ENCODE results near the gene TBC1D22B. TPM values are rescaled to one million over a fixed set of nuclear protein-coding genes. Genes with fewer than 3 reads are reported as not detected.
A peak's percentile ranks its signal among the peaks of the same experiment; 100 is the strongest.

Gene TBC1D22B
- total RNA-seq, 4 donors from 2014 or later, result 7.3 to 10.2 (median 8.6) TPM

DNA sequence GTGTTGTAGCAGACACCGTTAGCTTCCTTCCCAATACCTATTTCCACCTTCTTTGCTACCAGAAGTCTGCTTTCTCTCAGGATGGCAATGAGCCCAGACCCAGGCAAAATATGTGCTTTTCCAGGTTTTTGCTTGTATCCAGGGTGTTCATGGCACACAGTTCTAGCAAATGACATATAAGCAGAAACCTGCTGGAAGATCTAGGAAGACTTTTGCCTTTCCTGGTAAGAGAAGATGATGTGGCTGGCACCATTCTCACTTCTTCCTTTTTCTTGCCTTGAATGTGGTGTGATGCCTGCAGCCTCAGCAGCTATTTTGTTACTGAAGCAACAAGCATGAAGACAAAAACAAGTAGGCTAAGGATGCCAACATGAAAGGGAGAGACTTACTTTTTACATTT is 19.2 kb upstream of the TBC1D22B start:
- DNase-seq (ENCODE audit: extremely low spot score), result no peak
- intact Hi-C loops (cut with DNase I), result no loop called here
- 31% methylated on average over 1 of the region's 1 CpG for WGBS

DNA sequence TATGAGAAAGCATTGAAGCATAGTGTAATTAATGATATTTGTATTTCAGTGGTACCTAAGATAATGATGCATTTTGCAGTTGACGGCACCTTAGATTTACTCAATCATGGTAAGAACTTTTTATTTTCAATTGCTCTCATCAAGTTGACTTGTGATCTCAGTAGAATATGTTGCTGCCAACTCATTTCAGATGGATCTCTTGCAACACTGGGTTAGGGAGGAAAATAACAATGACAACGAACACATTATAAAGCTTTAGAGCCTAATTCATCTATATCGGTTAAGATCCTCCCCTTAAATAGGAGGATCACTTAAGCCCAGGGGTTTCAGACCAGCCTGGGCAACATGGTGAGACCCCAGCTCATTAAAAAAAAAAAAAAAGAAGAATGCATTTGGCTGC is 18.0 kb upstream of the TBC1D22B start:
- H3K27ac ChIP-seq (replicated peaks in 1 of 4), result peak overlapping the region; percentile 69 to 81 (median 74)
- TF ChIP-seq EP300 (IDR thresholded peaks at IDR 0.05) (no peak), POLR2AphosphoS5 (IDR thresholded peaks at IDR 0.05) (no peak), POLR2A (IDR thresholded peaks at IDR 0.05; ENCODE audit: low read depth) (no peak)
- TF ChIP-seq, protein P1, sequence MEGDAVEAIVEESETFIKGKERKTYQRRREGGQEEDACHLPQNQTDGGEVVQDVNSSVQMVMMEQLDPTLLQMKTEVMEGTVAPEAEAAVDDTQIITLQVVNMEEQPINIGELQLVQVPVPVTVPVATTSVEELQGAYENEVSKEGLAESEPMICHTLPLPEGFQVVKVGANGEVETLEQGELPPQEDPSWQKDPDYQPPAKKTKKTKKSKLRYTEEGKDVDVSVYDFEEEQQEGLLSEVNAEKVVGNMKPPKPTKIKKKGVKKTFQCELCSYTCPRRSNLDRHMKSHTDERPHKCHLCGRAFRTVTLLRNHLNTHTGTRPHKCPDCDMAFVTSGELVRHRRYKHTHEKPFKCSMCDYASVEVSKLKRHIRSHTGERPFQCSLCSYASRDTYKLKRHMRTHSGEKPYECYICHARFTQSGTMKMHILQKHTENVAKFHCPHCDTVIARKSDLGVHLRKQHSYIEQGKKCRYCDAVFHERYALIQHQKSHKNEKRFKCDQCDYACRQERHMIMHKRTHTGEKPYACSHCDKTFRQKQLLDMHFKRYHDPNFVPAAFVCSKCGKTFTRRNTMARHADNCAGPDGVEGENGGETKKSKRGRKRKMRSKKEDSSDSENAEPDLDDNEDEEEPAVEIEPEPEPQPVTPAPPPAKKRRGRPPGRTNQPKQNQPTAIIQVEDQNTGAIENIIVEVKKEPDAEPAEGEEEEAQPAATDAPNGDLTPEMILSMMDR (IDR thresholded peaks at IDR 0.05), result no peak
- H3K4me3 ChIP-seq, result no peak overlapping the region
- no peaks in the 10 kb centered on the region for H3K9me3 ChIP-seq
- no peaks in the 10 kb centered on the region for H3K36me3 ChIP-seq
- WGBS, result 69% methylated on average over 3 of the region's 3 CpGs
- peaks cover 36 to 60% (median 52%) of the 10 kb centered on the region in 4 donors for H3K4me1 ChIP-seq
- H3K27me3 ChIP-seq, result no peaks in the 10 kb centered on the region
- no peak for DNase-seq (ENCODE audit: extremely low spot score)
- intact Hi-C loops (cut with DNase I), result no loop called here

More for the DNA sequence above, 19.2 kb upstream of the TBC1D22B start:
- H3K4me3 ChIP-seq, result no peak overlapping the region
- H3K36me3 ChIP-seq, result no peaks in the 10 kb centered on the region
- peaks cover 25 to 48% (median 41%) of the 10 kb centered on the region in 4 donors for H3K4me1 ChIP-seq
- no peak for TF ChIP-seq EP300 (IDR thresholded peaks at IDR 0.05)
- TF ChIP-seq POLR2A (IDR thresholded peaks at IDR 0.05; ENCODE audit: low read depth), result no peak
- TF ChIP-seq, protein P1 (IDR thresholded peaks at IDR 0.05), result no peak
- TF ChIP-seq POLR2AphosphoS5 (IDR thresholded peaks at IDR 0.05), result no peak
- H3K9me3 ChIP-seq, result no peaks in the 10 kb centered on the region
- no peaks in the 10 kb centered on the region for H3K27me3 ChIP-seq
- H3K27ac ChIP-seq (replicated peaks in 1 of 4), result peak overlapping the region in 1 of 4 donors; percentile 56

DNA sequence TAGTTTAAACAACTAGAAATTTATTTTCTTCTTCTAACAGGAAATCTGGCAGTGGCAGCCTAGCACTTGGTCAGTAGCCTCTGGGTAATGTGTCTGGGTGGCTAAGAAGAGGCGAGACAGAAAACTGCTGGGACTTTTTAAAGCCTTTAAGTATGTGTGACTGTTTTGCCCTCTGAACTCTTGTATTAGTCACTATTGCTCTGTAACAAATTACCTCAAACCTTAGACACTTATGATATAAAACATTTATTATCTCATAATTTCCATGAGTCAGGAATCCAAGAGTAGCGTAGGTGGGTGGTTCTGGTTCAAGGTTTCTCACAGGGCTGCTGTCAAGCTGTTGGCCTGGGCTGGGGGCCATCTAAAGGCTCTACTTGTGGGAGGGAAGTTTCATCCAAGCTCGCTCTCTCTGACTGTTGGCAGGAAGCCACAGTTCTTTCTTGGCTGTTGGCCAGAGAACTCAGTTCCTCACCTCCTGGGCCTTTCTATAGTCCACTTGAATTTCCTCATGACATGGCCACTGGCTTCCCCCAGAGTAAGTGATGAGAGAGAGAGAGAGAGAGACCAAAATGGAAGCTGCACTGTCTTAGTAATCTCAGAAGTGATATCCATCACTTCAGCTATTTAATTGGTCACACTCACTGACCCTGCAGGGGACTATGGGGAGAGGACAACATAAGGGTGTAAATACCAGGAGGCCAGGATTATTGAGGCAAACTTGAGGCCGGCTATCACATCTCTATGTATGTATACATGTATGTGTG is 17.4 kb upstream of the TBC1D22B start:
- WGBS, result 23% methylated on average over 4 of the region's 4 CpGs
- H3K4me1 ChIP-seq, result peaks cover 40 to 66% (median 58%) of the 10 kb centered on the region in 4 donors

DNA sequence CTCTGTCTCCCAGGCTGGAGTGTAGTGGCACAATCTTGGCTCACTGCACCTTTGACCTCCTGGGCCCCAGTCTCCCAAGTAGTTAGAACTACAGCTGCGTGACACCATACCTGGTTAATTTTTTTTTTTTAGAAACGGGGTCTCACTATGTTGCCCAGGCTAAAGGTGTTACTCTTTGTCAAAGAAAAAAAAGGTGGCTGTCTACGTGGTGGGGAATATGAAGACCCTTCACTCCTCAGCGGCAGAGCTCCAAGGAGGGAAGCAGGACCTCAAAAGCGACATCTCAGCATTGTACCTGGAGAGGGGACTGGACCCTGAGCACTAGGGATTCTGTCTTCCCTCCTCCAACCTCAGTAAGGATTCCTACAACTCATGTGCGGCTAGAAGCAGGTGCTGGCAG is 16.4 kb upstream of the TBC1D22B start:
- Histone ChIP-seq H3K4me3 (no peak overlapping the region), H3K4me1 (peaks cover 44 to 76% (median 66%) of the 10 kb centered on the region in 4 donors), H3K9me3 (no peaks in the 10 kb centered on the region), H3K27me3 (no peaks in the 10 kb centered on the region), H3K27ac (replicated peaks in 1 of 4) (peak overlapping the region; percentile 74 to 81 (median 76)), H3K36me3 (no peaks in the 10 kb centered on the region)
- no peak for TF ChIP-seq POLR2AphosphoS5 (IDR thresholded peaks at IDR 0.05)
- no peak for TF ChIP-seq EP300 (IDR thresholded peaks at IDR 0.05)
- no peak for TF ChIP-seq POLR2A (IDR thresholded peaks at IDR 0.05; ENCODE audit: low read depth)
- TF ChIP-seq, protein P1 (IDR thresholded peaks at IDR 0.05), result no peak
- 95% methylated on average over 6 of the region's 6 CpGs for WGBS
- DNase-seq (ENCODE audit: extremely low spot score), result no peak
- intact Hi-C loops (cut with DNase I), result no loop called here

More for the DNA sequence above, 17.4 kb upstream of the TBC1D22B start:
- peak; percentile 97 for DNase-seq (ENCODE audit: extremely low spot score)
- Histone ChIP-seq H3K4me3 (no peak overlapping the region), H3K9me3 (no peaks in the 10 kb centered on the region), H3K36me3 (no peaks in the 10 kb centered on the region), H3K27ac (replicated peaks in 1 of 4) (peak overlapping the region; percentile 69 to 81 (median 74)), H3K27me3 (no peaks in the 10 kb centered on the region)
- intact Hi-C loops (cut with DNase I), result no loop called here
- TF ChIP-seq, protein P1 (IDR thresholded peaks at IDR 0.05), result no peak
- TF ChIP-seq POLR2AphosphoS5 (IDR thresholded peaks at IDR 0.05), result peak; percentile 66 to 71
